SK-N-DZ (cell line): ENCODE results near the gene PNPLA7.
A peak's percentile ranks its signal among the peaks of the same experiment; 100 is the strongest.
"Not testable (repeated sequence)": the region's sequence is repeated elsewhere in the genome, so short reads cannot be mapped to it uniquely, and the experiment has no call there.

Source experiments
- DNase-seq: peaks from one replicate; pipeline ENCODE4 v3.0.0-alpha.2; 2015; ENCODE audit warnings: low spot score

Gene PNPLA7

DNA sequence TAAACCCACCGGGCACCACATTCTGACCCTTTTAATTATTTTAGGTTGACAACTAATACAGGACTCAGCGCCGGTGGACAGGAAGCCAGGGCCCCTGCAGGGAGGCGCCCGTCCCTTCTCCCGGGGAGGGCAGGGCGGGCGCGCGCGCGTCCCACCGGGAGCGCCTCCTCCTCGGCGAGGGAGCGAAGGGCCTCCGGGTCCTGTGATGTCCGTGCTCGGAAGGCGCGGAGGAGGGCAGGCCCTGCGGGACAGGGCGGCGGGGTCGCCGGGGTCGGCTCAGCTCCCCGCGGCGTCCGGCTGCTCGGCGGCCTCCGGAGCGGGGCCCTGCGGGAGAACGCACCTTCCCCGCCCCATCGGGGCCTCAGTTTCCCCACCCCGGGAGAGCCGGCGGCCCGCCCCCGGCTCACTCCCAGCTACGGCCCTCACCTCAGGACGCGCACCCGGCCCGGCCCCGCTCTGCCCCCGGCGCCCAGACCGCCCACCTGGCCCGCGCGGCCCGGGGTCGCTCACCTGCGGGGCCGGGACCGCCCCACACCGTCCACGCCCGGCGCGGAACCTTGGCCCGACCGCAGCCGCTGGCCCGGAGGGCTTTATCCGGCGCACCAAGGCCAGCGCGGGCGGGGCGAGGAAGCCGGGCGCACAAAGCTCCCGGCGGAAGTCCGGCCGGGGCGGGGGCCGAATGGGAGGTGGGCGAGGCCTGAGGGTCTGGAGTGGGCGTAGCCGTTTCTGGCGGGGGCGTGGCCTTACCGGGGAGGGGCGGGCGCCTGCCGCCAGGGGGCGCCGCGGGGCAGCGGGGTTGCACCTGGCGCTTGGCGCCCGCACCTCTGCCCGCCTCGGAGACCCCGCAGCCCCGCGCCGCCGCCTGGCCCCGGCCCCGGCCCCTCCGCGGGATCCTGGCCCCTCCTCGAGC is 127.3 kb downstream of the PNPLA7 start, which contains the start of the genes EXD3 and NOXA1:
Gene EXD3 (minus strand): TSS at position 559 of the 910 bp plus-strand sequence. CDS start 27,805 bp downstream, outside the sequence.
Gene NOXA1 (plus strand): TSS at position 790 of the 910 bp plus-strand sequence. CDS start 137 bp downstream, outside the sequence.
- peak; percentile 89 for DNase-seq

DNA sequence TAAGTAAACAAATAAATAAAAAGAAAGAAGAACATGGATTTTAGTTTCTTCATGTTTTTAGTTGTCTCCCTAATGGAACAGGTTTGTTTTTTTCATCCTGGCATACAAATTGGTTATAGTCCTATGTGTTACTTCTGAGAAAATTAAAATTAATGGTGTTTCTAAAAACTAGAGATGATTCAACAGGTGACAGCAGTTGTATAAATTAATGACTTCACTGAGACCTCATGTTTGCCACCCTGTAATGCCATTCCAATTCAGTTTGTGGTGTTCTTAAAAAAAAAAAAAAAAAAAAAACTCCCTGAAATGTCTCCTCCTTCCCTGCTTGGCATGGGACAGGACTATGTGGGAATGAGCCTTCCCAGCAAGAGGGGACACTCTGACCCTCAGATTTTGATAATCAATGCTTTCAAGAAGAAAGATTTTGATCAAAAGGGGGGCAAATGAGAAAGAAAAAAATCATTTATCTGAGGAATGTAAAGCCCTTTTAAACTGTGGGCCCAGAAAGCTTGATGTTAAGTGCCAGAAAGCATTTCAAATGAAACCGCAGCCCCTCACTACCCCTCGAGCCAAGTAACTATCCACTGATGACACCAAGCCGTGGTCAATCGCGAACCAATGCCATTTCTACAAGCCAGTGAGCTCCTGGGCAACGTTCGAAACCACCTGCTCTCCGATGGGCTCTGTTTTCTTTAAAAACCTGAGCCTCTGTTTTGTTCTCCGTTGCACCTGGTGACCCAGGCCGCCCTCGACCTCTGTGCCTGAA is 128.2 kb downstream of the PNPLA7 start:
- no peak for DNase-seq

DNA sequence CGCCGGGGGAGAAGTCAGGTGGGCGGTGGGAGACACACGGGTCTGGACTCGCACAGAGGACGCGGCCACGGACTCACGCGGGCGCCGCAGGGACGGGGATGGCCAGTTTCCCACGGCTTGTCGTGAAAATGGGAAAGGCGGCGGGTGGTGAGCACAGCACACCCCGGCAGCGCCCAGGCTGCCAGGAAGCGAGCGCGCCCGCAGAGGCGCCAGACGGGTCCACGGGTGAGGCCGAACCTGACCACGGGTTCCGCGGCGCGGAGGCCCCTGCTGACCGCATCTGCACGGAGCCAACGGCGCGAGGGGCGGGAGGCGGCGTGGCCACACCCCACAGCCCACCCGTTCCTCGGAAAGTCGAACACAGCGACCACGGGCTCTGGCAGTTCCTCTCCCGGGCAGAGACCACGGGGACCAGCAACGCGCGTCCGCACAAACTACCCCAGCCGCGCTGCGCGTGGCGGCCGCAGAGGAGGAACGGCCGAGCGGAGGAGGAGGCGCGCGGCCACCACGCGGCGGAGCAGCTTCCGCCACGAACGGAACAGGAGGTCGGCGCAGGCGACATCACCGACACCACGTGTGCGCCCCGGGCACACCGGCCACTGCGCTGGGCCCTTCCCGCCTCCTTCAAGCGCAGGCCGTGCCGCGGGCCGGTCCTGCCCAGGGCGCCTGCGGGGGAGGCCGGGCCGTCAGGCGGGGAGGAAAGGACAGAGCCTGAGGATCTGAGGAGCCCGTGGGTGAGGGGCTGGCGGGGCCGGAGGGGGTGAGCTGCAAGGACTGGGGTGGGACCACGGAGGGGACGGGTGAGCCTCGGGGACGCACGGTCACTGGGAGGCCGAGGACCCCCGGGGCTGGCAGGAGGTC is 132.8 kb downstream of the PNPLA7 start:
- DNase-seq: no peak

DNA sequence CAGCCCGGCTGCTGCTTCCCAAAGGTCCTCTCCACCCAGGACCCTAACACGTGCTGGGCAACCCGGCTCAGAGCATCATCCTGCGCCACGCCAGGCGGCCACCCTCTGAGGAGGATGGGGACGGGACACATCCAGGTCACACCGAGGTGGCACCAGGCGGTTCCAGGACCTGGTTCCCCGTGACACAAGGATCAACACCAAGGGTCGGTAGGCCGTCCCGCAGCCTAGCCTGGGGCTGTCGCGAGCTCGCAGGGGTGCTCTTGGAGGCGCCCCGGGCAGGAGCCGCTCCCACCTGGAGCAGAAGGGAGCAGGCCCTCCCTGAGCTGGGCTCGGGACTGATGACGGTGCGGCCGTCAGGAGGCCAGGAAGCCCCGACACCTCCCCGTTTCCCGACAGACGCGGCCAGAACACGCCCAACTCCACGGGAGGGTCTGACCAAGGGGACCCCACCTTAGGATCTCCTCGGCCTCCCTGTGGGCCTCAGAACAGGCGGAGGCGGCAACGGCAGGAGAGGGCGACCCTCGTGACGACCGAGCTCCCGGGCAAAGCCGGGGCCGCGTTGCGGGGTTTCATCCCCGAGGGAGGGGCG is 133.5 kb downstream of the PNPLA7 start:
- DNase-seq: no peak

DNA sequence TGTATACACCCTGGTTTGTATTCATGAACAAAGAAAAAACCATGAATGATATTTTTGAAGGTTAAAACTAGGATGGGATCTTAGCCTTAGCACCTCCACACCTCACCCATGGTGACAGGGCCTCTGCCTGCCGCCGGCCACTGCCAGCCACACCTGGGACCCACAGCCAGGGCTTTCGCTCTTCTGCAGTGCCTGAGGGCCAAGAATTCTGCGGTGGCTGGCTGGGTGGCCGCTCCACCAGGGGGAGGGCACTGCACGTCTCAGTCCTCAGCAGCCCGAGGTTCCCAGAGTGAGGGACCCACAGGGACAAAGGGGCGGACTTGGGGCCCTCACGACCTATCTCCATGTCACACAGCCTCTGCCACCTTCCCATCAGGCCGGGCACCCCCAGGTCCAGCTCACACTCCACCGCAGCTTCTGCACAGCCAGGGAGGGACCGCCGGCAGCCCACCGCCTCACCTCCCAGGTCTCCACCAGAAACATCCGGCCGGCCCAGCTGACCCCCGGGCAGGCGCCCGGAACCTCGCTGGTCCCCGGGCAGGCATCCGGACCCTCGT is 134.1 kb downstream of the PNPLA7 start:
- no peak for DNase-seq

DNA sequence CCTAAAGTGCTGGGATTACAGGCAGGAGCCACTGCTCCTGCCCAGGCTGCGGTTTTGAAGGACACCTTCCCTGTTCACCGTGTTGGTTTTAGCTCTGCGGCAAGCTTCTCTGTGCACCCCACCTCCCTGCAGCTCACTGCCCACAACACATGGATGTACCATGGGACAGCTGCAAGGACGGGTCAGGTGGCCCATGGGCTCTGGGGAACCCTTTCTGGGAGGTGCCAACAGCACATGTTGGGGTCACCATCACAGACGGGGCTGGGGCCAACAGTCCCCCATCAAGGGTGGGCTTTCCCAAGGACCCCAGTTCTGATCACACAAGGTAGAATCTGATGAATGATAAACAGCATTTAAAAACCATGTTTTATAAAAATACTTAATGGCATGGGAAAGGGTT is 134.8 kb downstream of the PNPLA7 start:
- DNase-seq: no peak

DNA sequence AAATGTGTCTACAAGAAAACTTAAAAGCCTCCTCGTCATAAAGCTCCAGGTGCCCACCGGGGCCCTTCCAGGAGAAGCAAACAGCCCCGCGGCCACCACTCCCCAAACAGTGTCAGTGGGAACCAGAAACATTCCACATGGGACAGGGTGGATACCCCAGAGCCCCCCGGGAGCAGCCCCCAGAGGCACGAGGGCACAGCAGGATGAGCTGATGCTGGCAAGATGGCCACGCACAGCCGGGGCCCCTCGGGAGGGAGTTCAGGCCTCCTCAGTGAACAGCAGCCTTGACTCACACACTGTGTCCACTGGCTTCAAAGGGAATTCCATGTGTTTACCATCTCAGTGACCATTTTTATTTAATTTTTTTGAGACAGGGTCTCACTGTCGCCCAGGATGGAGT is 137.8 kb downstream of the PNPLA7 start:
- no peak for DNase-seq

DNA sequence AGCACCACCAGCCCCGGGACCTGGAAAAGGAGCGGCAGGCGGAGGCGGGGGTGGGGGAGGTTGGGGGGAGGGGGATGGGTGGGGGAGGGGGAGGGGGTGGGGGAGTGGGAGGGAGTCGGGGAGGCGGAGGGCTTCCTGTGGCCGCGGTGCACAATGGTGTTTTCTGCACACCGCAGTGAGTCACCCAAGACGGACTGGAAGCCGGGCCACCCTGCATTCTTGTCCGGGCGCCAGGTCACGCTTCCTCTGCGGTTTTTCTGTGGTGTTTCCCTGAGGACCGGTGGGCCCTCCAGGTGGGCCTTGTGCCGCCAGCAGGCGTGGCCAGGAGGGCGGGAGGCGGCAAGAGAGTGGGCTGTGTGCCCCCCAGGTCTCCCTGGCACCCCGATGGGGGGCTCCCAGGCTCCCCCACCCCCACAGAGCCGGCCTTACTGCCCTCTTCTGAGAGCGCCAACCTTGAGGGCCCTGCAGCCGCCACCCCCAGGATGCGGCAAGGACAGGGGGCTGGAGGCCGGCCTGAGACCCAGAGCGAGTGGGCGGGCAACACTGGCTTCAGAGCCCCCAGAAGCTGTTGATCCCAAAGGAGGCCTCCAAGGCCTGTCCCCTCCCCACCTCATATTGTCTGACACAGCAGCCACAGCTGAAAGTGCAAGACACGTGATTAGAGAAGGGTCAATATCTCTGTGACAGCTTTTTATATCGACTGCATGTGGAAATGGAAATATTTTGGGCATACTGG is 138.4 kb downstream of the PNPLA7 start:
- DNase-seq: no peak

DNA sequence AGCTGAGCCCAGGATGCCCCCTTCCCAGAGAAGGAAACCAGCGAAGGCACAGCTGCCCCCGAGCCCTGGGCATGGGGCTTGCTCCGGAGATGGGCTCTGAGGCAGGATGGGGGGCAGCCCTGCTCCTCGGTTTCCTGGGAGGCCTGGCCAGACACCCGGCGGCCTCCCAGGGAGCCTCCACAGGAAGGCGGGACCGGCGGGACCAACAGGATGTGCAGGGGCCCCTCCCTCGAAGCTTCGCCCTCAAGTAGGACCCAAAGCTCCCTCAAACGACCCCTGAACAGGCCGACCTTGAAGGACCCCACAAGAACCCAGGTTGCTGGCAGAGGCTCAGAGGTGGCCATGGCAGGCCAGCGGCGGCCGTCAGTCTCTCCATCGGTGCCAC is 138.9 kb downstream of the PNPLA7 start:
- DNase-seq: no peak

DNA sequence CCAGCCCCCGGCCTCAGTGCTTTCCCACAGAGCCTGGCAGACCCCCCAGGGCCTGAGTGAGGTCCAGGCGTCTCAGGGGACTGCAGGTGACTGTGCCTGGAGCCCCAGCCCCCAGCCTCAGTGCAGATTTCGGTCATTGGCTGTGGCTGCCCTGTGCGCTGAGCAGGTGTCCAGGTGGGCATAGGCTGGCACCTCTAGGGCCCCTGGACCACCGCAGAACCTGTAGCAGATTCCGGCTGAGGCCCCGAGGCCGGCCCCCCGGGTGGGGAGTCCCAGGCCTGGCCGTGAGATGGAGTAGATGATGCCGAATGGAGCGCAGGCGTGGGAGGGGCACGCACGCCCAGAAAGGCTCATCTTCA is 139.3 kb downstream of the PNPLA7 start:
- no peak for DNase-seq

DNA sequence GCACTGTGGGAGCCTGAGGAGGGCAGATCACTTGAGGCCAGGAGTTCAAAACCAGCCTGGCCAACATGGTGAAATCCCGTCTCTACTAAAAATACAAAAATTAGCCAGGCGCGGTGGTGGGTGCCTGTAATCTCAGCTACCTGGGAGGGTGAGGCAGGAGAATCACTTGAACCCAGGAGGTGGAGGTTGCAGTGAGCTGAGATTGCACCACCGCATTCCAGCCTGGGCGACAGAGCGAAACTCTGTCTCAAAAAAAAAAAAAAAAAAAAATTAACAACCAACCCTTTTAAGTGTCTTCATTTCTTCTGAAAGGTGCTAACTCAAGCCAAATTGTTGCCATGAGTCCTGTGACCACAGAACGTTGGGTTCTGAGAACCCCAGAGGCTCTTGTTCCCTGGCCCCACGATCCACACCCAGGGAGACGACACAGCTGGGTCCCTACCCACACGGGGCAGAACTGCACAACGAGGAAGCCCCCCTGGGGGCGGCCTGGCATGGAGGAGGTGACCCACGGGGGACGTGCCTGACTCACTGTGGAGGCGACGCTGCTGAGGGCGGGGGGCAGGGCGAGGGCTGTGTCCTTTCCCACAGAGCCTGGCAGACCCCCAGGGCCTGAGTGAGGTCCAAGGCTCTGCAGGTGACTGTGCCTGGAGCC is 139.8 kb downstream of the PNPLA7 start:
- not testable (repeated sequence) for DNase-seq
